B cell (primary cell): ENCODE data around the gene API5.

Source experiments
- EZH2 ChIP-seq: IDR thresholded peaks from 2 replicates; pipeline ENCODE4 v1.6.1; 2012; ENCODE audit warnings: borderline replicate concordance, low read depth, mild to moderate bottlenecking, moderate library complexity, low read length; ENCODE audit not compliant: insufficient read depth, poor library complexity, severe bottlenecking
- TF ChIP-seq, protein P1 (sequence below): fragments of 200-600 bp; IDR thresholded peaks from one replicate; pipeline ENCODE4 v1.8.0; 2022; ENCODE audit warnings: antibody characterized with exemption, mild to moderate bottlenecking

DNA sequence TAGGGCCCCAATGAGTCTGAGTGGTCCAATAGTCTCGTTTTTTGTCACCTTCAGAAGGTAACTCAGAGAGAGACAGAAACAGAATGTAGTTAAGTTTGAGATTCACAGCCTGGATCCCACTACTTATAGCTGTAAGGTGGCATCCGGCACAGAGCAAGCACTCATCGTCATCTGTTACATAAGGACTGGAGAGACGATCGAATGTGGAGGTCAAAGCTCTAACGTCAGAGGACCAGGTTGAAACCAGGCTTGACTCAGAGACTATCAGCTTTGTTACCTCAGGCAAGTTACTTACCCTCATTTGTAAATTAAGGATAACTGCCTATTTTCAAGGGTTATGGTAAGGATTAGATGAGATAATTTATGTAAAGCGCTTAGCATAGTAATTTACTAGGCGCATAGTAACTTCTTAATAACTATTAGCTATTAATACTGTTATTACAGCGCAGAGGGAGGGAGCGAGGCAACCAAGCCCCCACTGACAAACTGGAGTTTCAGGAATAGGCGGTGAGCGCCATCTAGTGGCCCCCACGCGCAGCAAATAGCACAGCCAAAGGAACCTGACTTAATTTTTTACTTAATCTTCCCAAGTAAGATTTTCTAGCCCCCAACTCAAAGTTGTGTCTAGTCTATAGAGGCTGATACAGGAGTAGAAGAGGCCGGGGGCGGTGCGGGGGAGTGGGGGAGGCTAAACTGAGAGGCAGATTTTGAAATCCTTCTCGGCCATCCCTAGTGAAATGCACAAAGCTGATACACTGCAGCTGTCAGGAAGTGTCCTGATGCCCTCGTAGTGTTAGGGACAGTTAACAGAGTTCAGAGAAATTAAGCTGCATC, 29.0 kb upstream of the API5 start:
- TF ChIP-seq, protein P1, sequence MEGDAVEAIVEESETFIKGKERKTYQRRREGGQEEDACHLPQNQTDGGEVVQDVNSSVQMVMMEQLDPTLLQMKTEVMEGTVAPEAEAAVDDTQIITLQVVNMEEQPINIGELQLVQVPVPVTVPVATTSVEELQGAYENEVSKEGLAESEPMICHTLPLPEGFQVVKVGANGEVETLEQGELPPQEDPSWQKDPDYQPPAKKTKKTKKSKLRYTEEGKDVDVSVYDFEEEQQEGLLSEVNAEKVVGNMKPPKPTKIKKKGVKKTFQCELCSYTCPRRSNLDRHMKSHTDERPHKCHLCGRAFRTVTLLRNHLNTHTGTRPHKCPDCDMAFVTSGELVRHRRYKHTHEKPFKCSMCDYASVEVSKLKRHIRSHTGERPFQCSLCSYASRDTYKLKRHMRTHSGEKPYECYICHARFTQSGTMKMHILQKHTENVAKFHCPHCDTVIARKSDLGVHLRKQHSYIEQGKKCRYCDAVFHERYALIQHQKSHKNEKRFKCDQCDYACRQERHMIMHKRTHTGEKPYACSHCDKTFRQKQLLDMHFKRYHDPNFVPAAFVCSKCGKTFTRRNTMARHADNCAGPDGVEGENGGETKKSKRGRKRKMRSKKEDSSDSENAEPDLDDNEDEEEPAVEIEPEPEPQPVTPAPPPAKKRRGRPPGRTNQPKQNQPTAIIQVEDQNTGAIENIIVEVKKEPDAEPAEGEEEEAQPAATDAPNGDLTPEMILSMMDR = peak; percentile 90
- no peak for TF ChIP-seq EZH2
